NCI-H1694 (cell line): ENCODE measurements around the gene RBM26.
"Not testable (repeated sequence)": the region's sequence is repeated elsewhere in the genome, so short reads cannot be mapped to it uniquely, and the experiment has no call there.

Experiments
- DNase-seq: peaks from one replicate; lab custom pipeline; 2025; lab: John Stamatoyannopoulos, UW

The RBM26 gene

GRCh38 chr13:79318664-79319063 lies 87.4 kb downstream of the RBM26 start:
- DNase-seq = no peak

- no peak for DNase-seq
Observed at GRCh38 chr13:79317856-79318255, 88.2 kb downstream of the RBM26 start.

GRCh38 chr13:79314652-79315051 lies 91.4 kb downstream of the RBM26 start:
- no peak for DNase-seq

GRCh38 chr13:79312340-79312855 lies 93.7 kb downstream of the RBM26 start:
- no peak for DNase-seq

- no peak for DNase-seq
Observed at GRCh38 chr13:79311386-79311785, 94.7 kb downstream of the RBM26 start.

- DNase-seq = no peak
Observed at GRCh38 chr13:79309690-79310089, 96.4 kb downstream of the RBM26 start.

GRCh38 chr13:79307866-79308298 lies 98.2 kb downstream of the RBM26 start:
- DNase-seq = no peak

- DNase-seq = no peak
Observed at GRCh38 chr13:79307433-79307861, 98.6 kb downstream of the RBM26 start.

GRCh38 chr13:79306650-79307049 lies 99.4 kb downstream of the RBM26 start:
- DNase-seq = no peak

- DNase-seq = no peak
Observed at GRCh38 chr13:79297128-79297527, 108.9 kb downstream of the RBM26 start.

GRCh38 chr13:79295906-79296706 lies 109.9 kb downstream of the RBM26 start:
- no peak for DNase-seq

GRCh38 chr13:79290595-79291244 lies 115.3 kb downstream of the RBM26 start:
- DNase-seq = no peak

- DNase-seq = no peak
Observed at GRCh38 chr13:79289571-79289970, 116.5 kb downstream of the RBM26 start.

- DNase-seq = no peak
Observed at GRCh38 chr13:79287939-79288795, 117.9 kb downstream of the RBM26 start.

GRCh38 chr13:79285159-79285558 lies 120.9 kb downstream of the RBM26 start:
- no peak for DNase-seq

GRCh38 chr13:79283742-79284141 lies 122.3 kb downstream of the RBM26 start:
- no peak for DNase-seq

GRCh38 chr13:79282976-79283375 lies 123.1 kb downstream of the RBM26 start:
- DNase-seq = no peak

- no peak for DNase-seq
Observed at GRCh38 chr13:79282508-79282907, 123.5 kb downstream of the RBM26 start.

GRCh38 chr13:79281339-79281747 lies 124.7 kb downstream of the RBM26 start:
- no peak for DNase-seq

GRCh38 chr13:79279735-79280134 lies 126.3 kb downstream of the RBM26 start:
- not testable (repeated sequence) for DNase-seq

GRCh38 chr13:79273045-79273444 lies 133.0 kb downstream of the RBM26 start:
- DNase-seq = no peak

- DNase-seq = no peak
Observed at GRCh38 chr13:79271616-79272015, 134.4 kb downstream of the RBM26 start.
